H1 (cell line): Measurements from ENCODE around the gene AGRP. TPM values are rescaled to one million over a fixed set of nuclear protein-coding genes. Genes with fewer than 3 reads are reported as not detected.

Experiments
- CTCF ChIA-PET: fragments of 300-600 bp; sonication (Branson Sonifier 250); formaldehyde crosslinking; loops from one replicate; lab custom pipeline; 2021; ENCODE audit not compliant: partially characterized antibody; lab: Charles Lee
- POLR2A ChIA-PET: fragments of 300-600 bp; sonication (Branson Sonifier 250); formaldehyde crosslinking; loops from one replicate; lab custom pipeline; 2021; ENCODE audit warnings: inconsistent platforms; ENCODE audit not compliant: partially characterized antibody; lab: Charles Lee
- DNase-seq, 2 experiments: peaks; one replicate each; pipeline versions ENCODE4 v3.0.0 to v3.0.0-alpha.2; 2010 to 2022; ENCODE audit warnings: low spot score in 2 of 2, low read depth in 1 of 2, mixed read lengths in 1 of 2
- FAIRE-seq: peaks from 2 replicates; lab custom pipeline; 2011; peaks lifted over from hg19 to GRCh38; lab: Jason Lieb, UNC
- H2AFZ ChIP-seq: 2 replicates; pipeline ENCODE4 v1.8.1; 2012; ENCODE audit warnings: low read length, inconsistent platforms
- H2AK5ac ChIP-seq: 2 replicates; pipeline ENCODE4 v1.6.1; 2013; ENCODE audit warnings: low read depth, low read length
- H2BK120ac ChIP-seq: replicated peaks from 2 replicates; pipeline ENCODE3; 2013; ENCODE audit warnings: low read depth, low read length, inconsistent platforms
- H2BK12ac ChIP-seq: 2 replicates; pipeline ENCODE4 v1.6.1; 2013; ENCODE audit warnings: low read depth, low read length
- H2BK15ac ChIP-seq: 2 replicates; pipeline ENCODE4 v1.6.1; 2013; ENCODE audit warnings: low read length
- H2BK20ac ChIP-seq: 2 replicates; pipeline ENCODE4 v1.6.1; 2013; ENCODE audit warnings: low read length
- H2BK5ac ChIP-seq: 2 replicates; pipeline ENCODE4 v1.6.1; 2013; ENCODE audit warnings: low read depth, low read length
- H3K14ac ChIP-seq: 2 replicates; pipeline ENCODE4 v1.6.1; 2013; ENCODE audit warnings: inconsistent platforms; ENCODE audit not compliant: insufficient read length
- H3K18ac ChIP-seq: 2 replicates; pipeline ENCODE4 v1.6.1; 2013; ENCODE audit warnings: low read length; ENCODE audit errors: extremely low read depth
- H3K23ac ChIP-seq: 2 replicates; pipeline ENCODE4 v1.6.1; 2013; ENCODE audit warnings: inconsistent platforms; ENCODE audit not compliant: insufficient read length
- H3K23me2 ChIP-seq: 2 replicates; pipeline ENCODE4 v1.6.1; 2013; ENCODE audit warnings: low read depth, low read length
- H3K27ac ChIP-seq: 2 replicates; pipeline ENCODE4 v1.6.1; 2011; ENCODE audit warnings: low read depth, low read length, inconsistent platforms
- H3K27me3 ChIP-seq, 4 experiments: replicated peaks in 1 of 4; 1 replicate in 1 of 4; 2 replicates in 3 of 4; pipeline versions ENCODE4 v1.6.1 to v1.8.1; 2011 to 2013; ENCODE audit warnings: low read length in 3 of 4, mild to moderate bottlenecking in 3 of 4, inconsistent platforms in 2 of 4, mixed read lengths in 2 of 4, moderate library complexity in 1 of 4; ENCODE audit not compliant: control insufficient read depth in 3 of 4, insufficient read depth in 3 of 4; ENCODE audit errors: extremely low read depth in 1 of 4
- H3K36me3 ChIP-seq, 4 experiments: 2 replicates each; pipeline versions ENCODE4 v1.6.1 to v1.8.1; 2011 to 2013; ENCODE audit warnings: mild to moderate bottlenecking in 4 of 4, low read length in 3 of 4, moderate library complexity in 2 of 4, control low read depth in 1 of 4, inconsistent platforms in 1 of 4; ENCODE audit not compliant: insufficient read depth in 4 of 4, control insufficient read depth in 2 of 4
- H3K4ac ChIP-seq: replicated peaks from 2 replicates; pipeline ENCODE3; 2013; ENCODE audit warnings: low read length, low read depth, mixed read lengths, inconsistent platforms; ENCODE audit not compliant: insufficient read length
- H3K4me1 ChIP-seq, 4 experiments: replicated peaks in 1 of 4; 1 replicate in 1 of 4; 2 replicates in 3 of 4; pipeline versions ENCODE4 v1.6.1 to v1.8.1; 2011 to 2013; ENCODE audit warnings: low read length in 3 of 4, inconsistent platforms in 2 of 4, mixed read lengths in 1 of 4; ENCODE audit not compliant: insufficient read depth in 4 of 4, control insufficient read depth in 3 of 4
- H3K4me2 ChIP-seq, 2 experiments: 2 replicates each; pipeline versions ENCODE4 v1.6.1 to v1.8.1; 2011 to 2013; ENCODE audit warnings: low read depth in 2 of 2, low read length in 2 of 2, control low read depth in 1 of 2, inconsistent platforms in 1 of 2, mild to moderate bottlenecking in 1 of 2; ENCODE audit not compliant: insufficient read depth in 1 of 2
- H3K4me3 ChIP-seq, 4 experiments: fragments of 200-600, 300-600 bp in 1 of 4; sonication (generic), shearing (Covaris generic), sonication (Bioruptor Twin) in 1 of 4; 2 replicates each; pipeline versions ENCODE4 v1.5.1 to v1.8.1; 2011 to 2016; ENCODE audit warnings: low read length in 4 of 4, low read depth in 3 of 4, control low read depth in 2 of 4, inconsistent platforms in 2 of 4, mild to moderate bottlenecking in 2 of 4, mixed read lengths in 1 of 4, moderate library complexity in 1 of 4; ENCODE audit not compliant: insufficient read depth in 2 of 4; ENCODE audit errors: extremely low read depth in 1 of 4
- H3K56ac ChIP-seq: replicated peaks from 2 replicates; pipeline ENCODE3; 2013; ENCODE audit warnings: low read depth, mild to moderate bottlenecking, mixed read lengths, low read length, inconsistent platforms; ENCODE audit not compliant: insufficient read length
- H3K79me1 ChIP-seq: 2 replicates; pipeline ENCODE4 v1.6.1; 2013; ENCODE audit warnings: low read depth, low read length, control low read depth
- H3K79me2 ChIP-seq, 2 experiments: 2 replicates each; pipeline versions ENCODE4 v1.6.1 to v1.8.1; 2012 to 2013; ENCODE audit warnings: low read length in 2 of 2, mild to moderate bottlenecking in 2 of 2, inconsistent platforms in 1 of 2; ENCODE audit not compliant: insufficient read depth in 2 of 2, control insufficient read depth in 1 of 2
- H3K9ac ChIP-seq, 4 experiments: replicated peaks in 1 of 4; 1 replicate in 1 of 4; 2 replicates in 3 of 4; pipeline versions ENCODE4 v1.6.1 to v1.8.1; 2011 to 2013; ENCODE audit warnings: low read depth in 3 of 4, low read length in 3 of 4, control low read depth in 2 of 4, mild to moderate bottlenecking in 2 of 4, moderate library complexity in 2 of 4, inconsistent platforms in 1 of 4; ENCODE audit errors: extremely low read depth in 1 of 4
- H3K9me3 ChIP-seq, 2 experiments: 2 replicates each; pipeline versions ENCODE4 v1.6.1 to v1.8.1; 2012 to 2013; ENCODE audit warnings: mild to moderate bottlenecking in 2 of 2, moderate library complexity in 2 of 2, control low read depth in 1 of 2, inconsistent platforms in 1 of 2, low read depth in 1 of 2, low read length in 1 of 2, mixed read lengths in 1 of 2; ENCODE audit not compliant: insufficient read depth in 2 of 2
- H4K20me1 ChIP-seq, 2 experiments: replicated peaks in 1 of 2; 2 replicates each; pipeline versions ENCODE3 to v1.8.1; 2011 to 2013; ENCODE audit warnings: inconsistent platforms in 2 of 2, low read length in 2 of 2, mild to moderate bottlenecking in 1 of 2; ENCODE audit not compliant: insufficient read depth in 2 of 2, control insufficient read depth in 1 of 2
- H4K5ac ChIP-seq: 2 replicates; pipeline ENCODE4 v1.6.1; 2013; ENCODE audit warnings: low read length, low read depth, mixed read lengths, inconsistent platforms; ENCODE audit not compliant: insufficient read length
- H4K8ac ChIP-seq: 2 replicates; pipeline ENCODE4 v1.8.0; 2013; ENCODE audit warnings: mild to moderate bottlenecking, moderate library complexity, low read length, inconsistent platforms; ENCODE audit not compliant: insufficient read depth; ENCODE audit errors: extremely low read depth
- H4K91ac ChIP-seq: replicated peaks from 2 replicates; pipeline ENCODE3; 2013; ENCODE audit warnings: low read length, mixed read lengths, inconsistent platforms; ENCODE audit not compliant: insufficient read length
- BCL11A ChIP-seq, 2 experiments: IDR thresholded peaks; one replicate each; pipeline ENCODE4 v1.6.1; 2011; ENCODE audit warnings: low read depth in 2 of 2, low read length in 2 of 2, mild to moderate bottlenecking in 2 of 2
- BRCA1 ChIP-seq: IDR thresholded peaks from 2 replicates; pipeline ENCODE4 v1.6.1; 2012; ENCODE audit warnings: low read depth, low read length, improper control_type of control experiment
- GABPA ChIP-seq: IDR thresholded peaks from 2 replicates; pipeline ENCODE4 v1.6.1; 2011; ENCODE audit warnings: mild to moderate bottlenecking, low read length, moderate library complexity, borderline replicate concordance; ENCODE audit not compliant: insufficient read depth
- GTF2F1 ChIP-seq: IDR thresholded peaks from 2 replicates; pipeline ENCODE4 v1.6.1; 2012; ENCODE audit warnings: low read depth, low read length, improper control_type of control experiment, borderline replicate concordance
- HDAC6 ChIP-seq: IDR thresholded peaks from one replicate; pipeline ENCODE4 v1.7.1; 2012; ENCODE audit warnings: low read depth, mild to moderate bottlenecking, inconsistent platforms, low read length, moderate library complexity
- RAD21 ChIP-seq, 2 experiments: IDR thresholded peaks in 1 of 2; conservative IDR thresholded peaks in 1 of 2; 2 replicates each; pipeline ENCODE4 v1.6.1; 2011; ENCODE audit warnings: low read depth in 2 of 2, low read length in 2 of 2, improper control_type of control experiment in 1 of 2, inconsistent platforms in 1 of 2, mild to moderate bottlenecking in 1 of 2, moderate library complexity in 1 of 2
- RFX5 ChIP-seq: IDR thresholded peaks from 2 replicates; pipeline ENCODE4 v1.6.1; 2011; ENCODE audit warnings: low read depth, low read length, improper control_type of control experiment, borderline replicate concordance
- RXRA ChIP-seq: IDR thresholded peaks from 2 replicates; pipeline ENCODE4 v1.6.1; 2011; ENCODE audit warnings: low read depth, mild to moderate bottlenecking, low read length, moderate library complexity; ENCODE audit not compliant: insufficient read depth
- SIN3A ChIP-seq, 2 experiments: IDR thresholded peaks in 1 of 2; conservative IDR thresholded peaks in 1 of 2; 2 replicates each; pipeline ENCODE4 v1.6.1; 2011 to 2012; ENCODE audit warnings: low read length in 2 of 2, improper control_type of control experiment in 1 of 2, low read depth in 1 of 2, mild to moderate bottlenecking in 1 of 2
- WGBS, 2 experiments: shearing (Covaris generic) in 1 of 2; methylation state at CpG; one replicate each; pipeline versions ENCODE4 v1.1.6 to v1.1.7; 2013 to 2015; ENCODE audit warnings: low lambda C conversion rate in 2 of 2, mixed read lengths in 2 of 2, inconsistent platforms in 1 of 2, low coverage in 1 of 2, missing lambda C conversion rate in 1 of 2; ENCODE audit not compliant: insufficient replicate concordance in 2 of 2, insufficient coverage in 1 of 2, insufficient read length in 1 of 2; ENCODE audit errors: extremely low coverage in 1 of 2, missing lambda C conversion rate in 1 of 2; 5-methylcytosine and 5-hydroxymethylcytosine counted together
- polyA plus RNA-seq, 7 experiments: library from polyadenylated mRNA; depleted of rRNA in 3 of 7; stranded (reverse) in 5 of 7; unstranded in 2 of 7; fragments of >200 nt in 5 of 7; fragments of 200-250 nt in 2 of 7; gene quantifications; 1 replicate in 5 of 7; 2 replicates in 1 of 7; 4 replicates in 1 of 7; pipeline versions ENCODE4 v1.2.1 to v1.2.3, GENCODE V29; 2011 to 2013; ENCODE audit warnings: missing spikeins in 2 of 7, mixed read lengths in 2 of 7
- total RNA-seq: library from RNA; stranded (reverse); fragmentation: NEBNext Ultra II Directional; extraction: Animal tissue kit (Norgen Biotek cat#: 25700); gene quantifications from 2 replicates; pipeline ENCODE4 v1.2.1, GENCODE V29; 2021
- TF ChIP-seq, protein P1 (sequence below), 3 experiments: IDR thresholded peaks; 1 replicate in 2 of 3; 2 replicates in 1 of 3; pipeline versions ENCODE4 v1.5.1 to v1.6.1; 2011; ENCODE audit warnings: low read length in 3 of 3, mild to moderate bottlenecking in 3 of 3, inconsistent platforms in 2 of 3, low read depth in 1 of 3, moderate library complexity in 1 of 3; ENCODE audit not compliant: insufficient read depth in 1 of 3; ENCODE audit errors: control extremely low read depth in 1 of 3

AGRP gene
- total and polyA plus RNA-seq, 2 of the 8 experiments (the other 6 are each of a cell fraction or from before 2014, with no cell fraction given) = not detected

DNA sequence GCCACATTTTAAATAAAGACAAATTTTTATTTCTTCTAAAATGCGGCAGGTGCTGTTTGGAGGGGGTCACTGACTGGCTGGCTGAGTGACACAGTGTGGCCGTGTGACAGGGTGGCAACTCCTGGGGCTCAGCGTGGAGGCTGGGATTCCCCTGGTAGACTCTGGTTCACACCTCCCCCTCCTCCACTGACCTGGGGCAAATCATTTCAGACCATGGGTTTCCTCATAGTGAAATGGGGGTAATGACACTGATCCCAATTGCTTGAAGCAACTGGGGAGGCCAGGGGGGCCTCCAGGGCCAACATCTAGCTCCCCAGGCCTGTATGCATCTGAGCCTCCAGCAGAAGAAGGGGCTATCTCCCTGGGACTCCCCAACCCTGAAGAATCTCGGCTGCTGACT is 45.8 kb downstream of the AGRP start:
- CTCF ChIA-PET = interaction anchor here (1.7 to 28.4 kb wide), 3 partner anchors 11 to 43 kb away, joined by 4 to 683 read pairs (median 25); partner anchors contain the start of gene ATP6V0D1
- POLR2A ChIA-PET = no interaction called here
- H4K5ac ChIP-seq = no peak overlapping the region
- 85% methylated on average over 4 of the region's 4 CpGs; no CpG with 5 or more reads in 1 of the 2 experiments for WGBS, 2 experiments
- peaks cover 0 to 10% of the 10 kb centered on the region in 2 experiments for H4K20me1 ChIP-seq
- no peak overlapping the region for H3K4ac ChIP-seq
- H2BK12ac ChIP-seq = no peak overlapping the region
- no peak overlapping the region for H3K14ac ChIP-seq
- DNase-seq (no peak), FAIRE-seq (no peak)
- no peak overlapping the region for H2BK5ac ChIP-seq
- H3K79me1 ChIP-seq = peaks cover 4% of the 10 kb centered on the region; the same call in 1 of the 2 replicates
- H4K8ac ChIP-seq = no peak overlapping the region
- no peak overlapping the region for H3K4me2 ChIP-seq
- no peak overlapping the region for H3K9ac ChIP-seq
- no peaks in the 10 kb centered on the region for H3K23me2 ChIP-seq
- H3K36me3 ChIP-seq = peaks cover 7 to 18% (median 9%) of the 10 kb centered on the region in 4 experiments; a peak in 7 of 8 replicates
- H3K27me3 ChIP-seq = no peaks in the 10 kb centered on the region
- TF ChIP-seq GABPA = no peak
- no peak for TF ChIP-seq BRCA1
- TF ChIP-seq, protein P1, sequence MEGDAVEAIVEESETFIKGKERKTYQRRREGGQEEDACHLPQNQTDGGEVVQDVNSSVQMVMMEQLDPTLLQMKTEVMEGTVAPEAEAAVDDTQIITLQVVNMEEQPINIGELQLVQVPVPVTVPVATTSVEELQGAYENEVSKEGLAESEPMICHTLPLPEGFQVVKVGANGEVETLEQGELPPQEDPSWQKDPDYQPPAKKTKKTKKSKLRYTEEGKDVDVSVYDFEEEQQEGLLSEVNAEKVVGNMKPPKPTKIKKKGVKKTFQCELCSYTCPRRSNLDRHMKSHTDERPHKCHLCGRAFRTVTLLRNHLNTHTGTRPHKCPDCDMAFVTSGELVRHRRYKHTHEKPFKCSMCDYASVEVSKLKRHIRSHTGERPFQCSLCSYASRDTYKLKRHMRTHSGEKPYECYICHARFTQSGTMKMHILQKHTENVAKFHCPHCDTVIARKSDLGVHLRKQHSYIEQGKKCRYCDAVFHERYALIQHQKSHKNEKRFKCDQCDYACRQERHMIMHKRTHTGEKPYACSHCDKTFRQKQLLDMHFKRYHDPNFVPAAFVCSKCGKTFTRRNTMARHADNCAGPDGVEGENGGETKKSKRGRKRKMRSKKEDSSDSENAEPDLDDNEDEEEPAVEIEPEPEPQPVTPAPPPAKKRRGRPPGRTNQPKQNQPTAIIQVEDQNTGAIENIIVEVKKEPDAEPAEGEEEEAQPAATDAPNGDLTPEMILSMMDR (IDR thresholded peaks at IDR 0.05; ENCODE audit: control extremely low read depth in 1 of 3, insufficient read depth in 1 of 3, low read depth in 1 of 3, low read length in 3 of 3) = no peak
- TF ChIP-seq RAD21 (IDR thresholded peaks at IDR 0.05 in 1 of 2, conservative IDR thresholded peaks at IDR 0.05 in 1 of 2; ENCODE audit: low read depth in 2 of 2, low read length in 2 of 2) = no peak
- no peak for TF ChIP-seq RXRA
- no peak for TF ChIP-seq HDAC6
- TF ChIP-seq SIN3A (conservative IDR thresholded peaks at IDR 0.05 in 1 of 2, IDR thresholded peaks at IDR 0.05 in 1 of 2; ENCODE audit: low read depth in 1 of 2, low read length in 2 of 2) = no peak
- no peak for TF ChIP-seq RFX5
- TF ChIP-seq GTF2F1 = no peak
- TF ChIP-seq BCL11A (IDR thresholded peaks at IDR 0.05; ENCODE audit: low read depth in 2 of 2, low read length in 2 of 2) = no peak
- no peak overlapping the region for H3K56ac ChIP-seq
- H3K4me3 ChIP-seq = no peak overlapping the region
- no peak overlapping the region for H2BK15ac ChIP-seq
- no peak overlapping the region for H2AK5ac ChIP-seq
- H2BK120ac ChIP-seq = no peak overlapping the region
- no peak overlapping the region; the same call in 1 of the 2 replicates for H3K27ac ChIP-seq
- H2BK20ac ChIP-seq = no peak overlapping the region
- H3K18ac ChIP-seq = no peak overlapping the region
- no peak overlapping the region for H3K23ac ChIP-seq
- no peaks in the 10 kb centered on the region for H3K9me3 ChIP-seq
- peaks cover 0 to 12% (median 10%) of the 10 kb centered on the region in 4 experiments; a peak in 6 of 7 replicates for H3K4me1 ChIP-seq
- H4K91ac ChIP-seq = no peak overlapping the region
- no peak overlapping the region for H2AFZ ChIP-seq
- H3K79me2 ChIP-seq = no peaks in the 10 kb centered on the region; a peak in 1 of 4 replicates
